HG03521 (cell line): ENCODE data around the gene CBARP.
"Not testable (repeated sequence)": the region's sequence is repeated elsewhere in the genome, so short reads cannot be mapped to it uniquely, and the experiment has no call there.

ENCODE experiments used
- ATAC-seq: cut with Tn5 transposase; IDR thresholded peaks from one replicate; pipeline ENCODE4 v1.9.1; 2021; ENCODE audit warnings: mild to moderate bottlenecking, moderate library complexity; ENCODE audit not compliant: unreplicated experiment

Gene CBARP

GRCh38 chr19:1216756-1217155 lies 21.0 kb downstream of the CBARP start:
- ATAC-seq = no peak

GRCh38 chr19:1214862-1215731 lies 22.7 kb downstream of the CBARP start:
- ATAC-seq = no peak

- no peak for ATAC-seq
Measured at GRCh38 chr19:1214299-1214861, 23.4 kb downstream of the CBARP start.

- ATAC-seq = no peak
Measured at GRCh38 chr19:1213391-1214286, 24.2 kb downstream of the CBARP start.

- no peak for ATAC-seq
Measured at GRCh38 chr19:1211494-1212234, 26.1 kb downstream of the CBARP start.

- ATAC-seq = no peak
Measured at GRCh38 chr19:1210227-1210538, 27.6 kb downstream of the CBARP start.

- not testable (repeated sequence) for ATAC-seq
Measured at GRCh38 chr19:1208830-1209229, 29.0 kb downstream of the CBARP start.

- ATAC-seq = no peak
Measured at GRCh38 chr19:1206864-1207450, 30.8 kb downstream of the CBARP start.

- ATAC-seq = no peak
Measured at GRCh38 chr19:1206150-1206863, 31.5 kb downstream of the CBARP start.

GRCh38 chr19:1205114-1206099 lies 32.4 kb downstream of the CBARP start, which contains the start of gene STK11:
TSS of gene STK11 (plus strand) at chr19:1205778. CDS start at chr19:1206914, 1,136 bp downstream.
- ATAC-seq = peak; percentile 91

- not testable (repeated sequence) for ATAC-seq
Measured at GRCh38 chr19:1200614-1201013, 37.2 kb downstream of the CBARP start.

GRCh38 chr19:1199531-1199930 lies 38.3 kb downstream of the CBARP start:
- ATAC-seq = no peak

- no peak for ATAC-seq
Measured at GRCh38 chr19:1189419-1189818, 48.4 kb downstream of the CBARP start.

GRCh38 chr19:1183543-1184172 lies 54.1 kb downstream of the CBARP start:
- ATAC-seq = no peak

GRCh38 chr19:1182727-1183126 lies 55.1 kb downstream of the CBARP start:
- no peak for ATAC-seq

- ATAC-seq = no peak
Measured at GRCh38 chr19:1182068-1182467, 55.7 kb downstream of the CBARP start.

- ATAC-seq = no peak
Measured at GRCh38 chr19:1181606-1182005, 56.2 kb downstream of the CBARP start.
